ENCODE results near the gene SCN4A. TPM values are rescaled to one million over a fixed set of nuclear protein-coding genes. Genes with fewer than 3 reads are reported as not detected.

The SCN4A gene
- total and polyA plus RNA-seq, 2 of the 13 experiments (the other 11 are each of a cell fraction or from before 2014, with no cell fraction given) = 0.02 to 0.03 TPM

- TF ChIP-seq NR2C2 (CRISPR knock-in tag; IDR thresholded peaks at IDR 0.05; ENCODE audit: borderline replicate concordance) (0 out of 2 replicates have a peak, but pooled peaks have one; percentile 31), ZNF17 (CRISPR knock-in tag; IDR thresholded peaks at IDR 0.05) (no peak), IRX3 (CRISPR knock-in tag; IDR thresholded peaks at IDR 0.05; ENCODE audit: borderline replicate concordance, low read depth) (no peak), CREB3 (CRISPR knock-in tag; IDR thresholded peaks at IDR 0.05) (no peak), MLLT10 (CRISPR knock-in tag; IDR thresholded peaks at IDR 0.05) (no peak), ZKSCAN8 (CRISPR knock-in tag; IDR thresholded peaks at IDR 0.05; ENCODE audit: borderline replicate concordance) (no peak), ZNF777 (CRISPR knock-in tag; IDR thresholded peaks at IDR 0.05) (no peak), ZZZ3 (CRISPR knock-in tag; IDR thresholded peaks at IDR 0.05; ENCODE audit: borderline replicate concordance) (peak; percentile 91), ZNF468 (CRISPR knock-in tag; IDR thresholded peaks at IDR 0.05) (no peak), CREB1 (IDR thresholded peaks at IDR 0.05) (peak; percentile 68; the same call in 1 of the 2 replicates), CREB1 (CRISPR knock-in tag; IDR thresholded peaks at IDR 0.05) (no peak), TFAP4 (IDR thresholded peaks at IDR 0.05; ENCODE audit: borderline replicate concordance, low read depth) (no peak), RBFOX2 (IDR thresholded peaks at IDR 0.05; ENCODE audit: low read depth, low read length) (no peak), ZNF792 (CRISPR knock-in tag; IDR thresholded peaks at IDR 0.05) (no peak), ZBTB10 (CRISPR knock-in tag; IDR thresholded peaks at IDR 0.05; ENCODE audit: borderline replicate concordance) (no peak), ATF7 (IDR thresholded peaks at IDR 0.05) (no peak), ATF7 (CRISPR knock-in tag; IDR thresholded peaks at IDR 0.05) (no peak; the same call in 1 of the 2 replicates), RFX1 (IDR thresholded peaks at IDR 0.05) (no peak), ZNF382 (CRISPR knock-in tag; IDR thresholded peaks at IDR 0.05; ENCODE audit: borderline replicate concordance) (no peak), ZNF383 (CRISPR knock-in tag; IDR thresholded peaks at IDR 0.05; ENCODE audit: borderline replicate concordance) (0 out of 2 replicates have a peak, but pooled peaks have one; percentile 53), TCF7L2 (IDR thresholded peaks at IDR 0.05; ENCODE audit: low read depth, low read length) (no peak), ZNF503 (CRISPR knock-in tag; IDR thresholded peaks at IDR 0.05) (no peak), ZGPAT (CRISPR knock-in tag; IDR thresholded peaks at IDR 0.05) (no peak)
These were observed 26.0 kb downstream of the SCN4A start (continued) for GRCh38 chr17:63946440-63947363.

All from HepG2 (cell line).